GM21390 (cell line): Measurements from ENCODE around the gene RABL3.
A peak's percentile ranks its signal among the peaks of the same experiment; 100 is the strongest.
"Not testable (repeated sequence)": the region's sequence is repeated elsewhere in the genome, so short reads cannot be mapped to it uniquely, and the experiment has no call there.

Source experiments
- ATAC-seq: cut with Tn5 transposase; IDR thresholded peaks from one replicate; pipeline ENCODE4 v1.9.1; 2021; ENCODE audit not compliant: unreplicated experiment

RABL3 gene

DNA sequence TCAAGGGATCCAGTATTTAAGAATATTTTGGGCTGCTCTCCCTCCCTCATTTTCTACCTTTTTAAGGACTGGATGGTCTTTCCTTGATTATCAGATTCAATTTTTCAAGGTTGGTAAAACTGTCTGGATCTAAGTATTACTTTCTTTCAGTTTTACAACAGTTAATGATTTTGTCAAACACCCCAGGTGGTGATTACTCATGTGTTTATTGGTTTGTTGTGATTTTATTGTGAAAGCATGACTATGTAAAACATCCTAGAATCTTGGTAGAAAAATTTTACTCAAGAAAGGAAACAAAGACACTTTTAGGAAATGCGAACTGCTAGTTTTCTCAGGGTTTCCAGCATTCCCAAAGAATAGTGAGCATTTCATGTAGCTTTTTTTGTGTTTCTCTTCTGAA, 7.5 kb upstream of the RABL3 start:
- no peak for ATAC-seq

DNA sequence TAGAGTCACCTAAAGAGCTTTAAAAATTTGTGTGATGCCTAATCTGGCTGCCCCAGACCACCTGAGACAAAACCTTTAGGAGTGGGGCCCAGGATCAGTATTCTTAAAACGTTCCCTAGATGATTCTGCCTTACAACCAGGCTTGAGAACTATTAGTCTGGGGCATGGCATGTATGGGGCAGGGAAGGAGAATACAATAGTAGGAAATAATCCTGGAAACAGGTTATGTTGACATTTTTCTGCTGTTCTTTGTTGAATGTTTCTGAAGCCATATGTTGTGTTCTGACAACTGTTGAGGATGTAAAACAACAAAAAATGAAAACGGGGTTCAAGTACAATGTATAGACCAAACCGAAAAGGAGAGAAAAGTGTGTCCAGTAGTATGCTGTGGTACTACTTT, 3.1 kb upstream of the RABL3 start:
- ATAC-seq, result no peak

DNA sequence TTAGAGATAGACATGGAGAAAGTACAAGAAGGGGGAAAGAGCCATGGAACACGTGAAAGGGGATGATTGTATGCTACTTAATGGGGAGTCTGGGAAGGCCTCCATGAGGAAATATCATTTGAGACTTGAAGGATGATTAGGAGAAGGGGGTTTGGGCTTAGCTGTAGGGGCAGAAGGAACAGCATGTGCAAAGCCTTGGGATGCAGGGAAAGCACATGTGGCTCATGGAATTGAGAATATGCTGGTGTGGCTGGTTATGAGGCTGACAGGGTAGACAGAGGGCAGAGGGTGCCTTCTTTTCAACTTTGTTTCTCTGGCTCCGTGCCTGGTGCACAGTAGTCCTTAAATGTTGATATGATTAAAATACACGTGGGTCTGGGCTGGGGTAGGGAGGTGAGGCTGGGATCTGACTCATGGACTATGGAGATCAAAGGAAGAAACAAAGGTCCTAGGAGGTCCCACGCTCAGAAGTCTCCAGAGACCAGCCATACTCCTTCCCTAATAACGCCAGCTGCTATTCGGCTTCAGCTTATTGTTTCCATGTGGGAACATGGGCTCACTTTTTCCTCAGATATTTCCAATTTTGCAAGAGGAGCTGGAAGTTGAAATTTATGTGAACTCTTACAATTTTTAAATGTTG, 1.4 kb upstream of the RABL3 start:
- ATAC-seq, result no peak

DNA sequence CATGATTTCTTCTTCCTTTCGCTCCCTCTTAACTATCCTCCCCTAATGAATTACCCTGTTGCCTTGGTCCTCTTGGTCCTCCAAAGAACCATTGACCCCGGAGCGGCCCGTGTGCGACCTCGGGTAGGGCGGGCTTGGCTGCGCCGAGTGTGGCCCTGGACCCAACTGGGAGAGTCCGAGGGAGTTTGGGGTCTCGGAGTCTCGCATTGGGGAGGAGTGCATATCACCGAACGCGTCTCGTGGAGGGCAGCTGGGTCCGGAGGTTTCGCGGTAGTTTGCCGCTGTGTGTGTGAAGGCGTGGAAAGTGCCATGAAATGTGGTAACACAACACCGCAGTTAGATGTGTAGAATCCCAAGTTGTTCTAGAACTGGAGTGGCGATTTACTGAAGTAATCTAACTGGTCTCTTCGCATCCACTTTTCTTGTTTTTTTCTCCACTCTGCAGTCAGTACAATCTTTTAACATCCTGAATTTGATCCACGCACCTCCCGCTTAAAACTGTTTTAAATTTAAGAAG, 591 bp upstream of the RABL3 start:
- peak; percentile 13 for ATAC-seq

DNA sequence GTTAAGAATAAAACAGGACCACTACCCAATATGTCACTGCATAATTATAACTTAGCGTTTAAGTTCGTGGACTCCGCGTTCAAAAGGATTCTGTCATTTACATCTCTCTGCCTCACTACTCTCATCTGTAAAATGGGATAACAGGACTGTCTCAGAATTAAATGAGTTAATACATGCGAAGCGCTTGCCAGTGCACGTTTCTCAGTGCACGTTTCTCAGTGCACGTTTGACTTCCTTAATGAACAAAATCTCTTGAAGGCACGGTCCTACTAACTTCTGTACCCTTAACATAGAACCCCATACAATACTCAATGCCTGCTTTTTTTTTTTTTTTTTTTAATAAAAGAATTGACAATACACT, 499 bp downstream of the RABL3 start:
- ATAC-seq, result peak; percentile 19

DNA sequence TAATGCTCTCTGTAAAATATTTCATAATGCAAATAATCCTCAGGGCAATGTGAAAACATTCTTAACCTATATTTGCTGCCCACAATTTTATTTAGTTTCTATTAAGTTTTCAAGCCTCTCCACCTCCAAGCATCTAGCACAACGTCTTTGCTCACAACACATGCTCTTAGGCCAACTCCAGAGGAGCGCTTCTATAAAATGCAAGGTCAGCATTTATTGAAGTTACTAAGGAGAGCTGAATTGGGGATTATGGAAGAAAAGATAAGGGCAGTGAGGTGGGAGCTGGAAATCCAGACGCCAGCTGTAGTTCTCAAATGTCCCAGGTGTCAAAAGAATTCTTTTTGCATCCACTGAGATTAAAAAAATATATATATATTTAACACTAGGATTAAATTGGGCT, 996 bp downstream of the RABL3 start:
- ATAC-seq, result no peak

DNA sequence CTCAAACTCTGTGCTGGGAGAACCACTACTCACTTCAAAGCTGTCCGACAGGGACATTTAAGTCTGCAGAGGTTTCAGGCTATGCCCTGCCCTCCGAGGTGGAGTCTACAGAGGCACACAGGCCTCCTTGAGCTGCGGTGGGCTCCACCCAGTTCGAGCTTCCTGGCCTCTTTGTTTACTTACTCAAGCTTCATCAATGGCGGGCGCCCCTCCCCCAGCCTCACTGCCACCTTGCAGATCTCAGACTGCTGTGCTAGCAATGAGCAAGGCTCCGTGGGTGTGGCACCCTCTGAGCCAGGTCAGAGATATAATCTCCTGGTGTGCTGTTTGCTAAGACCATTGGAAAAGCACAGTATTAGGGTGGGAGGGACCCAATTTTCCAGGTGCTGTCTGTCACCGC, 4.3 kb downstream of the RABL3 start:
- ATAC-seq, result not testable (repeated sequence)

DNA sequence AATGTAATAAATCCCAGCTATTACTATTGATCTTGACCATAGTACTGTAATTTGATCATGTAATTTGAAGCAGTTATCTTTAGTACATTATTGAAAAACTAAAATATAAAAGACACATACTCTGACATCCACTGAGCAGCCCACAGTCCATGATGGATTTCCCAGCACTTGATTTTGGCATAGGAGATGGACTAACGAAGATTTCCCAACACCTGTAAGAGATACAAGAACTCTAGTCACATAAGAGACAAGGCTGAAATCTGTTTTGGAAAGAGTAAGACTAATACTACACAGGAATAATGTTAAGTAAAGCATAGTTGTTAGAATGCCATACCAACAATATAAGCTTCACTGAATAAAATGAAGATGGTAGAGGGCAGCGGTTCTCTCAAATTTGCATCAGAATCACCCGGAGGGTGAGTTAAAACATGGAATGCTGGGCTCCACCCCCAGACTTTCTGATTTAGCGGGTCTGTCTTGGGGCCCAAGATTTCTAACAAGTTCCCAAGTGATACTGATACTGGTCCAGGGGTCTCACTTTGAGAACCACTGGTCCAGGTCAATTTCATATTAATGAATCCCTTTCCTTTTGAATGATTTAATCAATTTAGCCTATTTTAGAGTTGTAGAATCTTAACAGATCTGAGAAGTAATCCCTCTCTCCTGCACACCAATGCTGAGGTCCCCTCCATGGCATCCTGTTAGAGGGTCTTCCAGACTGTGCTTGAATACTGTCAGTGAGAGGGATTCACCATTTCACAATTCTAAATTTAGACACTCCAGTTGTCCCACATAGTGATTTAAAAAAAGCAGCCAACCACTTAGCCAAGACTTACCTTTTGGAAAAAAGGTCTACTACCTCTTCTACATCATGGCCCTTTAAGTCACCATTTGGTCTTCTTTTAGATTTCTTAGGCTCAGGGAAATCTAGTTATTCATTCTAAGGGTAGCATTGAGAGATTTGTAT, 11.5 kb downstream of the RABL3 start:
- no peak for ATAC-seq

DNA sequence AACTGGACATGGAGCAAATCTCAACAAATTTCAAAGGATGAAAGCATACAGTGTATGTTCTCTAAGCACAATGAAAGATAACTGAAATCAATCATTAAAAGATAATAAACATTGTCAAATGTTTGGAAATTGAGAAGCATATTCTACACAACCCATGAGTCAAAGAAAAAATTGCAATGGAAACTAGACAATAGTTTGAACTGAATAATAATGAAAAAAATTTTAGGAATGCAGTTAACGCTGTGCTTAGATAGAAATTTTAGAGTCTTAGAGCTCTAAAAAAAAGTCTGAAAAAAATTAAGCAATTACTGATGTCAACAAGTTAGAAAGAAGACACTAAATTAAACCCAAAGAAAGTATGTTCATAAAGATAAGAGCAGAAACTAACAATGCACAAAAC, 15.5 kb downstream of the RABL3 start:
- ATAC-seq, result no peak

DNA sequence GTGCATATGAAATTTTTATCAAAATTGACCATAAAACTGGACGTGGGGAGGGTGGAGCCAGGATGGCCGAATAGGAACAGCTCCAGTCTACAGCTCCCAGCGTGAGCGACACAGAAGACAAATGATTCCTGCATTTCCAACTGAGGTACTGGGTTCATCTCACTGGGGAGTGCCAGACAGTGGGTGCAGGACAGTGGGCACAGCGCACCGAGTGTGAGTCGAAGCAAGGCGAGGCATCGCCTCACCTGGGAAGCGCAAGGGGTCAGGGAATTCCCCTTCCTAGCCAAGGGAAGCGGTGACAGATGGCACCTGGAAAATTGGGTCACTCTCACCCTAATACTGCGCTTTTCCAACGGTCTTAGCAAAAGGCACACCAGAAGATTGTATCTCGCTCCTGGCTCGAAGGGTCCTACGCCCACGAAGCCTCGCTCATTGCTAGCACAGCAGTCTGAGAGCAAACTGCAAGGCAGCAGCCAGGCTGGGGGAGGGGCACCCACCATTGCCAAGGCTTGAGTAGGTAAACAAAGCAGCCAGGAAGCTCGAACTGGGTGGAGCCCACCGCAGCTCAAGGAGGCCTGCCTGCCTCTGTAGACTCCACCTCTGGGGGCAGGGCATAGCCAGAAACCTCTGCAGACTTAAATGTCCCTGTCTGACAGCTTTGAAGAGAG, 23.0 kb downstream of the RABL3 start:
- ATAC-seq, result not testable (repeated sequence)

DNA sequence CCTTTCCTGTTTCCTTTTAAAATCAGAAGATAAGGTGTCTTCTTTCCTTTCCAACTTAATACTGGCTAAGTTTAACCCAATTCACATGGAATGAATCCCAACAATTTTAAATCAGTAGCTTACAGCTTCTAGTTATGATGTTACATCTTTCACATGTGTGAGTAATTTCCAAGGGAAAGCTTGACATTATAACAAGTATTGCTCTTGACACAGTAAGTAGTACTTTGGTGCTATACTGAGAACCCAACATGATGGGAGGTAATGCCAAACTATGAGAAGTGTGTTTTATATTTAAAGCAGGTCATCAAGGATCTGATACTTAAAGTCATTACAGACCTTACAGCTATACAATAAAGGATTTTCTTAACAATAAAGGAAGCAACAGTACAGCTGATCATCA, 29.1 kb downstream of the RABL3 start:
- no peak for ATAC-seq

DNA sequence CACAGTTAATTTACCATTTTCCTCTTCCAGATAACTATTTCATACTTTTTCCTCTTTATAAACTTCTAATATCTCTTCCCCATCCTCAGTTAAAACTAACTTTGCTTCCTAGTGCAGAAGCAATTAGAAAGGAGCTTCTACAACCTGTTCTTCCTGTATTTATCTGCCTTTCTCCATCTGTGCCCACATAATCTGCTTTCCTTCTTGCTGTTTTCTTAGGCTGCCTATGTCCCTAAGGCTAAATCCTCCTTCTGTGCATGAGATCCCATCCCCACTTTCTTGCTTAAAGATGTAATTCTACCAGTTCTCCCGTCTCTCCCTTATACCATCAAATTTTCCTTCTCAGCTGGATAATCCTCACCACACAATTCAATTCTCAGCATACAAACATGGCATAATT, 31.9 kb downstream of the RABL3 start:
- no peak for ATAC-seq

DNA sequence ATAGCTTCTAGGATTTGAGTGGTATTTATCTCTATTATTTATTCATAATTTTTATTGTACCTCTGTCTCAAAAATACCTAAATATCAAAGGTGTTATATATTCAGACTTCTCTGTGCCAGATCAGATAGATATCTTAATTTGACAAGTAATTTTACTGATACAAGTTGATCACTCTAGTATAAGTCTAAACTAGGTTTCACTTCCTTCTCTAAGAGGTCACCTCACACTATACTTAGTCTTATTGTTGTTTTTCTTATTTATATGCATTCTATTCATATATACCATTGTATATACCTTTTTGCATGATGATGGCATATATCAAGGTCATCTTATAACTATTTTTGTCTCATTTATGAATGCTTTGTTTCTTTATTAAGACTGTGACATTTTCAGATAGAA, 33.9 kb downstream of the RABL3 start:
- peak; percentile 71 for ATAC-seq

DNA sequence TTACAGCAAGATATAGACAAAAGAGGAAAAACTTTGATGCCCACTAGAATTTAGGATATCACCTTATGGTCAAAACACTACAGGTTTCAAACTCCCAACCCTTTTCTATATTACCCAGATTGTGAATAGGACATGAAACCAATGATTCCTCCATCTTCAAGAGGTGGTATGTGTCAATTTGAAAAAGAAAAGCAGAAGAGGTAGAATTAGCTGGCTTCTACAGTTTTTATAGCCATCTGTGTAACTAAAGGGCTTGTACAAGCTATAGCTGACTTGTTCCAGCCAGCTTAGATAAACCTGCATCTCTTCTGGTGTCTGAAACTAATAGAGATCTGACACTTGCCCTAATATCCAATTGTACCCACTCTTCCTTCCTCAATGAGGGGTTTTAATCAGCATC, 35.4 kb downstream of the RABL3 start:
- no peak for ATAC-seq

DNA sequence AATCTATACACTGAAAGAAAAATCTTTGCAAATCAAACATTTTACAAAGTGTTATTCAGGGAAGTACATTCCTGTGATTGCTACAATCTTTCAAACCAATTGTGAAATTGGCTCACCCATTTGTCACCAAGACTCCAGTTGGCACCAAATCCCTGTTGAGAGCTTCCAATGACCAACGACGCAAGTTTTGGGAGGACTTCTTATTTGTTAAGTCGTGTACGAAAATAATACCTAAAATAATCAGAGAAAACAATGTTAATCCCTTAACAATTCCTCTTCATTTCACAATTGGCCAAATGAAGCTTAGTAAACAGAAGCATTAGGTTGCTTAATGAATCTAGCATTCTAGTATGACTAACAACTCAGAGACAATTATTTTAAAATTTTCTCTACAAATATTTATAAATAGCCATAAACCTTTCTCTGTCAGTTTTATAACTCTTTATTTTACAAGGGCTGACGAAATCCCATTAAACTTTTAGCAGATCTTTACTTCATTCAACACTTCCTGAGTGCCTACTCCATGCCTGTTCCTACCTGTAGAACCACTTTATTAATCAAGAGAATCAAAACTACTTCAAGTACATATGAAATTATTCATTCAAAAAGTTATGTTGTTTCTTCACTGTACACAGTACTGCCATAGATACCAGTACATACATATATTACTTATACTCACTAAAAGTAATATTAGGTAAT, 36.3 kb downstream of the RABL3 start:
- no peak for ATAC-seq

DNA sequence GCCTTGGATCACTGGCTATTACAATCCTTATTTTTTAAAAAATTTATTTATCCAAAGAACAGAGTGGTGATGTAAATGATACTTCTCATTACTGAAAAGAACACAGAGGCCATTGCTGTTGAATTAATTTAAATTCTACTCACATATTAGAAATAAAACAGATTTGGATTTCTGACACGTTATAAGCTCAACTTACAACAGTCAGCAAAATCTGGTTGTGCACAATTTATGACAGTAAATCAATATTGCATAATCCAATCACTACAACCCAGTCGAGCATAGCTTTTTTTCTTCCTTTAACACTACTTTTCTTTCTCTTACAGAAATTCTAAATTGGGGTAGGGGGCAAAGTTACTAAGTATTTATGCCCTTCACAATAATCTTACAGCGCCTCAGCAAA, 43.0 kb downstream of the RABL3 start:
- ATAC-seq, result no peak

DNA sequence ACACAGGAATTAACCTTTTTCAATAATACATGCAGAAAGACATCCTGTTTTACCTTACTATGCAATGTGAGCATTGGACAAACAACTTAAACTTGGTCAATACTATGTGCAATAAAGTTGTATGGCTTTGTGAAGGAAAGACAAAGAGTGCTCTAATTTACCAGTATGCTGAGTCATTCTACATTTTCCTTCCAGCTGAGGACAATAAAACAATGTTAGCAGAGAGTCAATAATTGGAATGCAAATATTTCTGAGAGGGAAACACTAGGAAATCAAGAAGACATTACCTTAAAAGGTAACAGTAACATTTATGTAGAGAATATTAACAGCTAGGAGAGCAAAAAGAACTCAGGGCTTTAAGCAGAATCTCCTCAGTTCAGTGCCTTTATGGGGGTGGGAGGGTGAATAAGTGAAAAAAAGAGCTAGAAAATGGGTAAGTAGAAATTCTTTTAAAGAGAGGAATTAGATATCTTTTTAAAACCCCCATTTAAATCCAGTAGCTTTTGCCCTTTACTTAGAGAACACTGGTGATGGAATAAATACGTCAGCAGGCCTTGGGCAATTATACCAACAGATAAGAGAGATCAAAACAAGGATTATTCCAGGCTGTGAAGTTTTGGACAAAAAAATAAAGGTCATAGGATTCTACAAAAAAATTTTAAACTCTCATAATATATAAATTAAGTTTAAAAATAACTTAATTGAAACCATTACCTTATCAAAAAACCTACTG, 48.7 kb downstream of the RABL3 start:
- ATAC-seq, result no peak

DNA sequence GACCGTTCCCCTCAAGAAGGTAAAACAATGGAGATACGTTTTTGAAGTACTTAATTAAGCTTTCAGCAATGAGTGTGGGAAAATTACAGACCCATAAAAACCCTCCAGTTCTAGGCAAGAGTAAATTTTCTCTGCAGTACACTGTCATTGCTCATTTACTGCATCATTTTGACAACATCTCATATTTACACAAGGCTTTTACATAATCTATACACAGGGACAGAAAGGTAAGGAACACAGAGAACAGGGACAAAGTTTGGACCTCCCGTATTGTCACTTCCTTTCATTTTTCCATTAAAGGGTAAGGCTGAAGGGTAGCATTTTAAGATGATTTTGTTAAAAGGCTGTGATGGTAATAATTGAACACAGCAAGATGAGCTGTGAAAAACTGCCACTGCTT, 52.9 kb downstream of the RABL3 start:
- no peak for ATAC-seq

DNA sequence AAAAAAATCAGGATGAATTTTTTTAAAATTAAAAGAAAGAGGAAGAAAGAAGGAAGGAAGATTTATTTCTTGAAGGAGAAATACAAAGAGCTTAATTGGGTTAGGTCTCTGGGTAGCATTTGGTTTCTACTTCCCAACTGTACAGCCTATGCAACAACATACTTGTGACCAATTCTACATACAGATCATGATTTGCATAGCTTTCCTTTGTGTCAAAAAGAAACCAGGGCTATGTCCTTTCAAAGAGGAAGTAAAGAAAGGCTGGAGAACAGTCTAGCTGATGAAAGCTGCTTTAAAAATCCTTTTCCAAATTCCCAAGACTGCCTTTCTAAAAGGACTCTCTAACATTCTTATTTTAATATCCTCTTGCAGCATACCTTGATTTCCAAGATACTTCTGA, 54.2 kb downstream of the RABL3 start:
- peak; percentile 100 for ATAC-seq

DNA sequence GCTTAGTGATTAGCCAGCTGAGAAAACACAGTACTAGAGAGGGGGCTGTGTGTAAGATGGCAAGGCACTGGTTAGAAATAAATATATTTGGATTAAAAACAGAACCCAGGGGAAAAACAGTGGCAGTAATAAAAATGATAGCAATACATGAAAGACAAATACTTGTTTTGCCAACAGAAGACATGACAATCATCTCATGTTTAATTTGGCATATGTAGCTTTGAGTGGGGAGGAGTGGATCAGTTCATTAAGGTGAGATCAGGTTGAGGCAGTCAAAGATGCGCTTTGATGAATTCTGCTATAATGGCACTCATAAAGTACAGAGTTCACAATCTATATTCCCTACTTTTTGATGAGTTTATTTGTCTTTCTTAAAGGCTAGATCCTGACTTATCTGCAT, 56.9 kb downstream of the RABL3 start:
- no peak for ATAC-seq

DNA sequence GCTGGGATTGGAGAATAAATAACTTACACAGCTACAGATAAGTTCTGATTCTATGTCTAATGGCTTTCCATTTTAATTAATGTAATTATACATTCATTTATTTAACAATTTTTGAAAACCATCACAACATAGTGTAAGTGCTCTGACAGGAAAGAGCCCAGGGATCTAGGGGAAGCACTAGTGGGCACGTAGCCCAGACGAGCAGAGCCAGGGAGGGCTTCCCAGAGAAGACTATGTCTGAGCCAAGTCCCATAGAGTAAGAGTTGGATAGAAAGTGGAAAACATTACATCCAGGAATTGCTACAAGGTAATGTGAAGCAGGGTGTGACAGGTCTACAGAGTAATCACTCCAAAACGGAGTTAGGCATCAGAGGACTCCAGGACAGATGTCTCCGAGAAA, 57.4 kb downstream of the RABL3 start:
- no peak for ATAC-seq
